Heart right ventricle (tissue), 16 donors: ENCODE measurements around the gene C16orf86. TPM values are rescaled to one million over a fixed set of nuclear protein-coding genes. Genes with fewer than 3 reads are reported as not detected.

ENCODE experiments used
- ATAC-seq, 8 donors: fragments of 200-7000 bp; cut with Tn5 transposase; one replicate each; pipeline ENCODE4 v1.9.1; 2020; ENCODE audit warnings: mild to moderate bottlenecking in 8 of 8, moderate library complexity in 8 of 8, moderate number of reproducible peaks in 1 of 8
- DNase-seq, 2 donors: peaks; one replicate each; pipeline ENCODE4 v3.0.0-alpha.2; 2020
- H3K27ac ChIP-seq, 10 donors: fragments of 200-600 bp; sonication (generic) in 2 of 10; one replicate each; pipeline versions ENCODE4 v1.5.0 to v1.8.0; 2020 to 2022; ENCODE audit warnings: mild to moderate bottlenecking in 3 of 10
- H3K27me3 ChIP-seq, 7 donors: fragments of 200-600 bp; one replicate each; pipeline ENCODE4 v1.8.0; 2021 to 2022; ENCODE audit warnings: mild to moderate bottlenecking in 2 of 7
- H3K36me3 ChIP-seq, 9 donors: fragments of 200-600 bp; sonication (generic) in 1 of 9; one replicate each; pipeline versions ENCODE4 v1.5.0 to v1.8.0; 2020 to 2022; ENCODE audit warnings: mild to moderate bottlenecking in 2 of 9
- H3K4me1 ChIP-seq, 9 donors: fragments of 200-600 bp; sonication (generic) in 1 of 9; one replicate each; pipeline versions ENCODE4 v1.5.0 to v1.8.0; 2020 to 2022; ENCODE audit warnings: mild to moderate bottlenecking in 4 of 9
- H3K4me3 ChIP-seq, 10 donors: fragments of 200-600 bp; sonication (generic) in 2 of 10; one replicate each; pipeline versions ENCODE4 v1.5.0 to v1.8.0; 2020 to 2022; ENCODE audit warnings: mild to moderate bottlenecking in 7 of 10, moderate library complexity in 2 of 10
- H3K9me3 ChIP-seq, 11 donors: fragments of 200-600 bp in 10 of 11; sonication (generic) in 2 of 11; one replicate each; pipeline versions ENCODE4 v1.5.0 to v1.8.0; 2013 to 2022; ENCODE audit warnings: mild to moderate bottlenecking in 2 of 11, control low read depth in 1 of 11, moderate library complexity in 1 of 11
- CTCF ChIP-seq, 9 donors: fragments of 200-600 bp; sonication (generic) in 2 of 9; IDR thresholded peaks; one replicate each; pipeline versions ENCODE4 v1.5.0 to v1.8.0; 2021 to 2022; ENCODE audit warnings: antibody characterized with exemption in 9 of 9, mild to moderate bottlenecking in 5 of 9, moderate library complexity in 1 of 9
- whole genome bisulfite sequencing, 2 donors: extraction: QIAGEN DNeasy Blood & Tissue Kit; methylation state at CpG; one replicate each; pipeline ENCODE4 v1.1.7; 2013; ENCODE audit warnings: inconsistent platforms in 1 of 2; 5-methylcytosine and 5-hydroxymethylcytosine counted together
- intact Hi-C, 10 donors: fragments of 100-400 bp; cut with DNase I; formaldehyde crosslinking; loops; one replicate each; pipeline versions ENCODE4 v1.11.1 to v1.14.2; 2022
- polyA plus RNA-seq, 2 donors: library from polyadenylated mRNA; stranded (reverse); fragments of 200-250 nt; gene quantifications; one replicate each; pipeline ENCODE4 v1.2.3, GENCODE V29; 2013
- total RNA-seq, 10 donors: library from RNA; stranded (reverse); fragmentation: NEBNext Ultra II Directional in 3 of 10; extraction: Animal tissue kit (Norgen Biotek cat#: 25700) in 3 of 10; gene quantifications; one replicate each; pipeline versions ENCODE4 v1.2.1 to v1.2.4, GENCODE V29; 2021 to 2023
- donor health status: Arrhythmogenic right ventricular cardiomyopathy.
- donor health status: ischemic (EF 13 %, LVEDD 7.1; RV severe dilation, severe dysfunction).
- donor health status: healthy with polysubstance abuse.
- donor health status: DM: no; HTN: yes; CAD: no.
- donor health status: DM: no; HTN: no; CAD: no.
- donor health status: ischemic (EF 25% LVEDD 6.9; RV normal size, moderate dysfunction).
- donor health status: ischemic (EF 25% LVEDD 5.7; RV mildly dilated, moderate dysfunction).
- donor health status: healthy.
- donor health status: DM: yes; HTN: yes; CAD: no.
- donor health status: Ischemic cardiomyopathy.
- donor health status: ischemic (EF 35%, LVEDD 5.7; RV mildly dilated, moderate dysfunction).
- donor health status: nonischemic (EF 11% LVEDD 7.7; RV severe dilation, severe dysfunction).
- donor health status: DM: yes; HTN: yes; CAD: no.
- donor health status: PGD.
- donor health status: ischemic (EF 29% LVEDD 5.4; RV normal size, mild dysfunction).
- donor health status: nonischemic (EF 23%, LVEDD 6.1; RV moderate dilation, normal function).

C16orf86 gene
- total and polyA plus RNA-seq, 12 donors, result 2.6 to 5.6 (median 3.9) TPM

DNA sequence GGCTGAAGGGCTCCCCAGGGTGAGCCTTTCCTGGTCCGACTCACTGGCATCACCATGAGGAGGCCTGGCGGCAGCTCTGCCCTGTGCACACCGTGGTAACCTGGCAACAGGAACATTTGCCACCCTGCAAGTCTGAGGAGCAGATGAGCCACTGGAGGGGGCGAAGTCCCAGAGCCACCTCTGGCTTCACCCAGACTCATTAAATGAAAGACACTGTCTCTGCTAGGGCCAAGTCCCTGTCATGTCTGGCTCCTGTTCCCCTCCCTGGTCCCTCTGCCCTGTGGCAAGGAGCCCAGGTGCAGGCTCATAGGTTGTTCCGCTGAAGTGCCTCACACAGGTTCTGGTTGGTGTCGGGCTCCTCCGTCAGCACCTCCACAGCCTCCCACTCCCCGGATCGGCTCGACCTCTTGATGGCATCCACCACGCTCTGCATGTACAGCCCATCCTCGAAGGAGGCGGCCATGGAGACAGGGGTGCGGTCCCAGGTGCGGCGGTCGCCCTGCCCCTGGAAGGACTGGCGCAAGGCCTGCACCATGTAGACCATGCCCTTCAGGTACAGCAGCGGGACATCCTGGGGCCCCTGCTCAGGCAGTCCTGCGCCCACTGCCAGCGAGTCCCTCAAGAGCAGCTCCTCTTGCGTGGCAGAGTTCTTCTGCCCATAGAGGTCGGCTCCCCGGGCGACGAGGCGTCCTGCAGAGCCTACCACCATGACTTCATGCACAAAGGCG is 8.4 kb downstream of the C16orf86 start:
- H3K27ac ChIP-seq, result peak overlapping the region in 8 of 10 donors; percentile 61 to 89 (median 83)
- intact Hi-C loops, result loop anchor here (2.0 to 10.0 kb wide), 19 partner anchors 37 to 390 kb away; partner anchors contain the start of genes RANBP10 (in 6 of the 10), TSNAXIP1 (in 6 of the 10), GFOD2 (in 3 of the 10) and CENPT (in 1 of the 10)
- 96% methylated on average over 28 of the region's 28 CpGs for WGBS, 2 donors
- H3K36me3 ChIP-seq, result peaks cover 0 to 15% (median 0%) of the 10 kb centered on the region in 9 donors
- no peaks in the 10 kb centered on the region for H3K9me3 ChIP-seq
- ATAC-seq (peak in 1 of 8 donors; percentile 19), DNase-seq (no peak)
- no peak overlapping the region for H3K4me3 ChIP-seq
- H3K4me1 ChIP-seq, result peaks cover 13 to 44% (median 28%) of the 10 kb centered on the region in 9 donors
- H3K27me3 ChIP-seq, result no peaks in the 10 kb centered on the region
- TF ChIP-seq CTCF (IDR thresholded peaks at IDR 0.05), result no peak

GRCh38 chr16:67675579-67675935 is 8.9 kb downstream of the C16orf86 start:
- no peak for DNase-seq
- Histone ChIP-seq H3K9me3 (no peaks in the 10 kb centered on the region), H3K27me3 (no peaks in the 10 kb centered on the region), H3K4me3 (no peak overlapping the region), H3K27ac (no peak overlapping the region), H3K36me3 (peaks cover 0 to 20% (median 0%) of the 10 kb centered on the region in 9 donors), H3K4me1 (peaks cover 13 to 44% (median 28%) of the 10 kb centered on the region in 9 donors)
- intact Hi-C loops, result loop anchor here in 9 of 10 donors (2.0 to 10.0 kb wide), 9 partner anchors 37 to 389 kb away; partner anchors contain the start of genes GFOD2 (in 2 of the 9), RANBP10 (in 2 of the 9), TSNAXIP1 (in 2 of the 9) and CENPT (in 1 of the 9)
- no peak for ATAC-seq
- 97 to 98% methylated on average over 17 of the region's 17 CpGs for WGBS, 2 donors
- TF ChIP-seq CTCF (IDR thresholded peaks at IDR 0.05), result no peak

- intact Hi-C loops, result loop anchor here in 9 of 10 donors (2.0 to 10.0 kb wide), 9 partner anchors 36 to 389 kb away; partner anchors contain the start of genes GFOD2 (in 2 of the 9), RANBP10 (in 2 of the 9), TSNAXIP1 (in 2 of the 9) and CENPT (in 1 of the 9)
Observed at GRCh38 chr16:67675999-67676398, 9.4 kb downstream of the C16orf86 start.

More at GRCh38 chr16:67675999-67676398, 9.4 kb downstream of the C16orf86 start:
- H3K4me3 ChIP-seq, result no peak overlapping the region
- H3K4me1 ChIP-seq, result peaks cover 13 to 44% (median 28%) of the 10 kb centered on the region in 9 donors
- TF ChIP-seq CTCF (IDR thresholded peaks at IDR 0.05), result no peak
- DNase-seq (no peak), ATAC-seq (no peak)
- H3K27me3 ChIP-seq, result no peaks in the 10 kb centered on the region
- no peaks in the 10 kb centered on the region for H3K9me3 ChIP-seq
- peaks cover 0 to 24% (median 0%) of the 10 kb centered on the region in 9 donors for H3K36me3 ChIP-seq
- WGBS, 2 donors, result 96 to 98% methylated on average over 7 of the region's 7 CpGs
- H3K27ac ChIP-seq, result no peak overlapping the region
